Chondrocyte (in vitro differentiated cells): ENCODE results near the gene SARNP. TPM values are rescaled to one million over a fixed set of nuclear protein-coding genes. Genes with fewer than 3 reads are reported as not detected.

Source experiments
- DNase-seq: peaks from one replicate; pipeline ENCODE4 v3.0.0; 2021; ENCODE audit warnings: mixed read lengths, low spot score
- H3K27ac Mint-ChIP-seq: one replicate; pipeline ENCODE4 v1.8.0; 2021; ENCODE audit warnings: mild to moderate bottlenecking, moderate library complexity, mixed read lengths; ENCODE audit not compliant: unreplicated experiment
- H3K27me3 Mint-ChIP-seq: 2 replicates; pipeline ENCODE4 v1.8.0; 2021; ENCODE audit warnings: low read depth, mixed read lengths
- H3K36me3 Mint-ChIP-seq: 2 replicates; pipeline ENCODE4 v1.8.0; 2021; ENCODE audit warnings: low read depth, mixed read lengths
- H3K4me1 Mint-ChIP-seq: 2 replicates; pipeline ENCODE4 v1.8.0; 2021; ENCODE audit warnings: low read depth, mild to moderate bottlenecking, mixed read lengths
- H3K4me3 Mint-ChIP-seq: one replicate; pipeline ENCODE4 v1.8.0; 2021; ENCODE audit warnings: mild to moderate bottlenecking, moderate library complexity, mixed read lengths; ENCODE audit not compliant: unreplicated experiment
- H3K9me3 Mint-ChIP-seq: 2 replicates; pipeline ENCODE4 v1.8.0; 2021; ENCODE audit warnings: low read depth, mixed read lengths
- CTCF ChIP-seq: fragments of 200-600 bp; sonication (generic); IDR thresholded peaks from 2 replicates; pipeline ENCODE4 v1.5.0; 2021; ENCODE audit warnings: antibody characterized with exemption, mild to moderate bottlenecking, moderate library complexity
- total RNA-seq: library from RNA; stranded (reverse); gene quantifications from 3 replicates; pipeline ENCODE4 v1.2.1, GENCODE V29; 2021

Gene SARNP
- total RNA-seq, 1 donor from 2014 or later: 54.0 TPM

- no peak for DNase-seq
- no peak overlapping the region for H3K4me3 Mint-ChIP-seq
- H3K4me1 Mint-ChIP-seq: peaks cover 44% of the 10 kb centered on the region
- no peak for TF ChIP-seq CTCF
- H3K36me3 Mint-ChIP-seq: peaks cover 5% of the 10 kb centered on the region
- H3K27me3 Mint-ChIP-seq: no peaks in the 10 kb centered on the region
- no peak overlapping the region for H3K27ac Mint-ChIP-seq
- H3K9me3 Mint-ChIP-seq: no peaks in the 10 kb centered on the region
These were observed 5.4 kb downstream of the SARNP start for GRCh38 chr12:55812088-55812487.

- Mint-ChIP-seq H3K27ac (no peak overlapping the region), H3K9me3 (no peaks in the 10 kb centered on the region), H3K4me3 (no peak overlapping the region), H3K27me3 (no peaks in the 10 kb centered on the region), H3K4me1 (peaks cover 29% of the 10 kb centered on the region), H3K36me3 (peaks cover 3% of the 10 kb centered on the region)
- no peak for TF ChIP-seq CTCF
- no peak for DNase-seq
These were observed 8.2 kb downstream of the SARNP start for GRCh38 chr12:55809274-55809673.

- no peak overlapping the region for H3K4me3 Mint-ChIP-seq
- no peaks in the 10 kb centered on the region for H3K27me3 Mint-ChIP-seq
- no peaks in the 10 kb centered on the region for H3K9me3 Mint-ChIP-seq
- H3K36me3 Mint-ChIP-seq: peaks cover 5% of the 10 kb centered on the region
- H3K4me1 Mint-ChIP-seq: peaks cover 14% of the 10 kb centered on the region
- no peak for TF ChIP-seq CTCF
- no peak for DNase-seq
- no peak overlapping the region for H3K27ac Mint-ChIP-seq
These were observed 10.5 kb downstream of the SARNP start for GRCh38 chr12:55806982-55807381.

- no peaks in the 10 kb centered on the region for H3K4me1 Mint-ChIP-seq
- DNase-seq: no peak
- peaks cover 30% of the 10 kb centered on the region for H3K36me3 Mint-ChIP-seq
- H3K4me3 Mint-ChIP-seq: no peak overlapping the region
- H3K9me3 Mint-ChIP-seq: no peaks in the 10 kb centered on the region
- TF ChIP-seq CTCF: no peak
- no peaks in the 10 kb centered on the region for H3K27me3 Mint-ChIP-seq
- H3K27ac Mint-ChIP-seq: no peak overlapping the region
These were observed 20.0 kb downstream of the SARNP start for GRCh38 chr12:55797550-55797949.

GRCh38 chr12:55797068-55797467 is 20.5 kb downstream of the SARNP start:
- no peak for DNase-seq
- H3K4me3 Mint-ChIP-seq: no peak overlapping the region
- no peaks in the 10 kb centered on the region for H3K4me1 Mint-ChIP-seq
- peak; percentile 78 for TF ChIP-seq CTCF
- no peaks in the 10 kb centered on the region for H3K27me3 Mint-ChIP-seq
- peaks cover 30% of the 10 kb centered on the region for H3K36me3 Mint-ChIP-seq
- no peak overlapping the region for H3K27ac Mint-ChIP-seq
- no peaks in the 10 kb centered on the region for H3K9me3 Mint-ChIP-seq
